Rectal smooth muscle tissue (tissue), 1 donor: Measurements from ENCODE around the gene SPATA9.
A peak's percentile ranks its signal among the peaks of the same experiment; 100 is the strongest.
"Not testable (repeated sequence)": the region's sequence is repeated elsewhere in the genome, so short reads cannot be mapped to it uniquely, and the experiment has no call there.

Experiments
- H3K27ac ChIP-seq: one replicate; pipeline ENCODE4 v1.7.0; 2013; ENCODE audit warnings: low read depth, low read length, inconsistent platforms
- H3K27me3 ChIP-seq: one replicate; pipeline ENCODE4 v1.7.0; 2013; ENCODE audit warnings: low read length; ENCODE audit not compliant: control insufficient read depth, insufficient read depth
- H3K36me3 ChIP-seq: one replicate; pipeline ENCODE4 v1.7.0; 2013; ENCODE audit warnings: low read length; ENCODE audit not compliant: control insufficient read depth, insufficient read depth
- H3K4me1 ChIP-seq: one replicate; pipeline ENCODE4 v1.7.0; 2013; ENCODE audit warnings: low read length; ENCODE audit not compliant: control insufficient read depth, insufficient read depth
- H3K4me3 ChIP-seq: one replicate; pipeline ENCODE4 v1.7.0; 2013; ENCODE audit warnings: low read length
- H3K9ac ChIP-seq: one replicate; pipeline ENCODE4 v1.7.0; 2013; ENCODE audit warnings: low read length

SPATA9 gene

GRCh38 chr5:95725071-95725820 is 42.5 kb upstream of the SPATA9 start:
- Histone ChIP-seq H3K36me3 (no peaks in the 10 kb centered on the region), H3K4me1 (peaks cover 9% of the 10 kb centered on the region), H3K27me3 (no peaks in the 10 kb centered on the region), H3K27ac (peak overlapping the region; percentile 8), H3K9ac (no peak overlapping the region), H3K4me3 (no peak overlapping the region)

GRCh38 chr5:95723632-95724369 is 41.0 kb upstream of the SPATA9 start:
- no peak overlapping the region for H3K4me3 ChIP-seq
- no peaks in the 10 kb centered on the region for H3K36me3 ChIP-seq
- no peak overlapping the region for H3K27ac ChIP-seq
- H3K9ac ChIP-seq: no peak overlapping the region
- no peaks in the 10 kb centered on the region for H3K27me3 ChIP-seq
- peaks cover 9% of the 10 kb centered on the region for H3K4me1 ChIP-seq

GRCh38 chr5:95721582-95722295 is 38.9 kb upstream of the SPATA9 start:
- Histone ChIP-seq H3K27me3 (no peaks in the 10 kb centered on the region), H3K27ac (no peak overlapping the region)

GRCh38 chr5:95720094-95720786 is 37.4 kb upstream of the SPATA9 start:
- Histone ChIP-seq H3K9ac (no peak overlapping the region), H3K36me3 (no peaks in the 10 kb centered on the region), H3K4me3 (no peak overlapping the region), H3K27me3 (no peaks in the 10 kb centered on the region), H3K4me1 (peaks cover 9% of the 10 kb centered on the region), H3K27ac (peak overlapping the region; percentile 32)

More at GRCh38 chr5:95721582-95722295, 38.9 kb upstream of the SPATA9 start:
- Histone ChIP-seq H3K4me1 (peaks cover 9% of the 10 kb centered on the region), H3K9ac (no peak overlapping the region), H3K36me3 (no peaks in the 10 kb centered on the region), H3K4me3 (no peak overlapping the region)

- Histone ChIP-seq H3K27me3 (no peaks in the 10 kb centered on the region), H3K9ac (no peak overlapping the region), H3K4me1 (peaks cover 9% of the 10 kb centered on the region), H3K27ac (no peak overlapping the region), H3K36me3 (no peaks in the 10 kb centered on the region), H3K4me3 (no peak overlapping the region)
Measured at GRCh38 chr5:95718738-95719137, 35.9 kb upstream of the SPATA9 start.

- no peaks in the 10 kb centered on the region for H3K27me3 ChIP-seq
- no peak overlapping the region for H3K4me3 ChIP-seq
- H3K27ac ChIP-seq: no peak overlapping the region
- H3K9ac ChIP-seq: no peak overlapping the region
- H3K36me3 ChIP-seq: no peaks in the 10 kb centered on the region
- H3K4me1 ChIP-seq: peaks cover 4% of the 10 kb centered on the region
Measured at GRCh38 chr5:95718203-95718602, 35.4 kb upstream of the SPATA9 start.

GRCh38 chr5:95717439-95717838 is 34.6 kb upstream of the SPATA9 start:
- Histone ChIP-seq H3K36me3 (no peaks in the 10 kb centered on the region), H3K27me3 (no peaks in the 10 kb centered on the region), H3K4me3 (no peak overlapping the region), H3K9ac (no peak overlapping the region), H3K27ac (no peak overlapping the region), H3K4me1 (peaks cover 3% of the 10 kb centered on the region)

- no peak overlapping the region for H3K9ac ChIP-seq
- no peaks in the 10 kb centered on the region for H3K36me3 ChIP-seq
- H3K4me1 ChIP-seq: peaks cover 3% of the 10 kb centered on the region
- no peaks in the 10 kb centered on the region for H3K27me3 ChIP-seq
- no peak overlapping the region for H3K4me3 ChIP-seq
- H3K27ac ChIP-seq: no peak overlapping the region
Measured at GRCh38 chr5:95715799-95716461, 33.1 kb upstream of the SPATA9 start.

GRCh38 chr5:95713960-95714710 is 31.3 kb upstream of the SPATA9 start:
- H3K4me1 ChIP-seq: peaks cover 7% of the 10 kb centered on the region
- no peaks in the 10 kb centered on the region for H3K36me3 ChIP-seq
- H3K27ac ChIP-seq: no peak overlapping the region
- no peak overlapping the region for H3K4me3 ChIP-seq
- H3K9ac ChIP-seq: no peak overlapping the region
- H3K27me3 ChIP-seq: no peaks in the 10 kb centered on the region

- H3K36me3 ChIP-seq, H3K9ac ChIP-seq, H3K4me1 ChIP-seq, H3K27ac ChIP-seq, H3K4me3 ChIP-seq, H3K27me3 ChIP-seq: not testable (repeated sequence)
Measured at GRCh38 chr5:95713246-95713645, 30.5 kb upstream of the SPATA9 start.

GRCh38 chr5:95712347-95712958 is 29.7 kb upstream of the SPATA9 start:
- no peak overlapping the region for H3K27ac ChIP-seq
- H3K4me1 ChIP-seq: peaks cover 7% of the 10 kb centered on the region
- no peak overlapping the region for H3K9ac ChIP-seq
- H3K36me3 ChIP-seq: no peaks in the 10 kb centered on the region
- no peak overlapping the region for H3K4me3 ChIP-seq
- H3K27me3 ChIP-seq: no peaks in the 10 kb centered on the region
